ENCODE results near the gene SIGLEC15. TPM values are rescaled to one million over a fixed set of nuclear protein-coding genes. Genes with fewer than 3 reads are reported as not detected.
"Not testable (repeated sequence)": the region's sequence is repeated elsewhere in the genome, so short reads cannot be mapped to it uniquely, and the experiment has no call there.

SIGLEC15 gene
- total RNA-seq, 2 donors from 2014 or later: not detected

DNA sequence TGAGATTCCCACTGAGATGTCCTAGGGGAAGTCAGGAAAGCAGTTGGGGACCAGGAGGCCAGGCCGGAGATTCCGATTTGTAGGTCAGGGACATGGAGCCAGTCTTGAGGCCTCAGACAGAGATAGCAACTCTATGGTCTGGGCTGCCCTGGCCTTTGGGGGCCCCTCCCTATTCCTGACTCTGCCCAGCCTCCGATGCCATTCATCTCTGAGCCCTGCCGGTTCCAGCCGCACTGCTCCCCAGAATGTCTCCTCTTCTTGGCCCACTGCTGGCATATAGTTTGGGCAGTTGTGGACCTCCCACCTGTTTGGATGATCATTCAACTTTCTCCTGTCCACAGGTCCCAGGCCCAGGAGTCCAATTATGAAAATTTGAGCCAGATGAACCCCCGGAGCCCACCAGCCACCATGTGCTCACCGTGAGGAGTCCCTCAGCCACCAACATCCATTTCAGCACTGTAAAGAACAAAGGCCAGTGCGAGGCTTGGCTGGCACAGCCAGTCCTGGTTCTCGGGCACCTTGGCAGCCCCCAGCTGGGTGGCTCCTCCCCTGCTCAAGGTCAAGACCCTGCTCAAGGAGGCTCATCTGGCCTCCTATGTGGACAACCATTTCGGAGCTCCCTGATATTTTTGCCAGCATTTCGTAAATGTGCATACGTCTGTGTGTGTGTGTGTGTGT, 16.4 kb downstream of the SIGLEC15 start:
- H3K36me3 Mint-ChIP-seq (ENCODE audit: insufficient read depth in 2 of 2): no peaks in the 10 kb centered on the region
- no peak overlapping the region for H3K27ac Mint-ChIP-seq
- no peak for ATAC-seq (replicated peaks in 1 of 2)
- DNase-seq: no peak
- H3K9me3 Mint-ChIP-seq: no peaks in the 10 kb centered on the region
- H3K27me3 Mint-ChIP-seq (ENCODE audit: low read depth): peaks cover 23% of the 10 kb centered on the region
- peaks cover 7% of the 10 kb centered on the region for H3K4me1 Mint-ChIP-seq (ENCODE audit: low read depth)
- no peak overlapping the region for H3K4me3 Mint-ChIP-seq

DNA sequence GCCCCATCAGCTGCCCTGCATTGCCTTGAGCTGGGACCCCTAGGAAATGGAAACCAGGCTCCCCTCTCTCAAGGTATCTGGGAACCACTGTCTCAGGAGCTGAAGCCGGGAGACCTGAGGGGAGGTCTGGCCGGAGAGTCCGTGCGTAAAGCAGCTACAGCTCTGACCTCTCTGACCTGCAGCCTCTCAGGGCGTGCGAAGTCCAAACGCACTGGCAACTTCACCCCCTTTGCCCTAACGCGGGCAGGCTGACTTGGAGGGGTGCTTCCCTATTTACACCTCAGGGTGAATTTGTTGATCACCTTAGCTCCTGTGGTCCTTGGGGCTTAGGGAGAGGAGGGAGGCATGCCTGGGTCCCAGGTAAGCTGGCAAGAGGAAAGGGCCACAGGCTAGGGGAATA, 17.5 kb downstream of the SIGLEC15 start:
- peaks cover 5% of the 10 kb centered on the region for H3K4me1 Mint-ChIP-seq (ENCODE audit: low read depth)

DNA sequence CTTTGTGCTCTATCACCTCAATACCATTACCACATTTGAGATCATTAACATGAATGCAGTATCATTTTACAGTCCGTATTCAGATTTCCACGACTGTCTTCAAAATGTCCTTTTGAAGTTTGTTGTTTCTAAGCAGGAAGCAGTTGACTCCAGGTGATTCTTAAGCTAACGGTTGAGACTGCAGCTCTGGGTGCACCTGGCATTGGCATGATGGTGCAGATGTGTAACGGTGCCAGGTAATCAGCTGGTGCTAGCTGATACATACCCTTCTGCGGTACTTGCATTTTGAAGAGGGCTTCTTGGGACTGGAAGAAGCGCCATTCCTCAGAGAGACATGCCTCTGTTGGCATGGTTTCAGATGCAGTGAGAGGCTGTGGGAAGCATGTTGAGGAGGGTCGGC, 19.5 kb downstream of the SIGLEC15 start:
- no peak overlapping the region for H3K4me3 Mint-ChIP-seq

More for the DNA sequence above, 17.5 kb downstream of the SIGLEC15 start:
- DNase-seq: no peak
- Mint-ChIP-seq H3K36me3 (ENCODE audit: insufficient read depth in 2 of 2) (no peaks in the 10 kb centered on the region), H3K27me3 (ENCODE audit: low read depth) (peaks cover 20% of the 10 kb centered on the region), H3K4me3 (no peak overlapping the region), H3K9me3 (no peaks in the 10 kb centered on the region), H3K27ac (no peak overlapping the region)
- ATAC-seq (replicated peaks in 1 of 2): no peak

DNA sequence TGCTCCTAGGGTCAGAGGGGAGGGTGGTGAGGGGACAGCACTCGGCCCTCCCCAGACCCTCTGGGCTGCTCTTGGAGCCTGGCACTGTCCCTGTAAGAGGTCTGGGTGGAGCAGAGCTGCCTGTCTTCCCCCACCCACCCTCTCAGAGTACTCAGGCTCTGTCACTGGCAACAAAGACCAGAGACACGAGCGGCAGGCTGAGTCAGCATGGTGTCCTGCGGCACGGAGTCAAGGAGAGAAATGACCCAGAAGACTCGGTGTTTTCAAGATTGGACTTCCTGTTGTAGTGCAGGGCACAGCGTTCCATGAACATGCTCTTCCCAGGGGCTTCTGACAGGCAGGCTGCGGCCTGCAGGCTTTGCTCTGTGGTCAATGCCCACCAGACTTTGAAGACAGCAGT, 19.9 kb downstream of the SIGLEC15 start:
- Mint-ChIP-seq H3K36me3 (ENCODE audit: insufficient read depth in 2 of 2) (peaks cover 0 to 4% of the 10 kb centered on the region in 2 donors), H3K27me3 (ENCODE audit: low read depth) (peaks cover 5% of the 10 kb centered on the region), H3K27ac (no peak overlapping the region), H3K9me3 (no peaks in the 10 kb centered on the region), H3K4me3 (no peak overlapping the region), H3K4me1 (ENCODE audit: low read depth) (peaks cover 9% of the 10 kb centered on the region)
- DNase-seq: no peak
- no peak for ATAC-seq (replicated peaks in 1 of 2)

More for the DNA sequence above, 19.5 kb downstream of the SIGLEC15 start:
- Mint-ChIP-seq H3K36me3 (ENCODE audit: insufficient read depth in 2 of 2) (peaks cover 0 to 4% of the 10 kb centered on the region in 2 donors), H3K27ac (no peak overlapping the region), H3K27me3 (ENCODE audit: low read depth) (peaks cover 10% of the 10 kb centered on the region), H3K9me3 (no peaks in the 10 kb centered on the region), H3K4me1 (ENCODE audit: low read depth) (peaks cover 9% of the 10 kb centered on the region)
- ATAC-seq (replicated peaks in 1 of 2) (no peak), DNase-seq (no peak)

DNA sequence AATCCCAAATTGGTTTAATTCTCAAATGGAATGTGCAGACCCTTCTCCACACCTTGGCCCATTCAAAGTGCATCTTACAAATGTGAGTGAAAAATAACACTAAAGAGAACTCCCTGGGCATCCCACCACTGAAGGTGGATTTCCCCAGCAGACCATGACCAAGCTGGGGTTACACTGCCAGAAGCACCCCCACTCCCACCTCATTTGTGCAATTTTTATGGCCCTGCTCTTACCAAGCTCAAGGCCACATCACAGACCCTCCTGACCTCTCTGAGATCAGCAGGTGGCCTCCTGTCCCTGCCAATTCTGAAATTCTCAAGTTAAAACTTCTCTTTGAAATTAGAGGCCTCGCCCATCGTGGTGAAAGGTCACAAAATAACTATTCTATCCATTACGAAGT, 21.6 kb downstream of the SIGLEC15 start:
- no peak for ATAC-seq (replicated peaks in 1 of 2)
- no peaks in the 10 kb centered on the region for H3K27me3 Mint-ChIP-seq (ENCODE audit: low read depth)
- H3K4me1 Mint-ChIP-seq (ENCODE audit: low read depth): peaks cover 9% of the 10 kb centered on the region
- no peak overlapping the region for H3K4me3 Mint-ChIP-seq
- H3K27ac Mint-ChIP-seq: no peak overlapping the region
- no peaks in the 10 kb centered on the region for H3K9me3 Mint-ChIP-seq
- no peak for DNase-seq
- peaks cover 0 to 4% of the 10 kb centered on the region in 2 donors for H3K36me3 Mint-ChIP-seq (ENCODE audit: insufficient read depth in 2 of 2)

DNA sequence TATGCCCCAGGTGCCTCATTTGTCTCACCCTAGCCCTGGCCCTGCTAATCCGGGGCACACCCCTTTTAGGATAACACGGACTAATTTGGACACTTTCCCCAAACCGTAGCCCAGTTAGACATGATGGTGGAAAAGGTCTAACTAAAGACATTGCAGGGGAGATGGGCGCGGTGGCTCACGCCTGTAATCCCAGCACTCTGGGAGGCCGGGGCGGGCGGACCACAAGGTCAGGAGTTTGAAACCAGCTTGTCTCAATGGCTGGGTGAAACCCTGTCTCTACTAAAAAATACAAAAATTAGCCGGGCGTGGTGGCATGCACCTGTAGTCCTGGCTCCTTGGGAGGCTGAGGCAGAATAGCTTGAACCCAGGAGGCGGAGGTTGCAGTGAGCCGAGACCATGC, 23.2 kb downstream of the SIGLEC15 start:
- not testable (repeated sequence) for H3K27me3 Mint-ChIP-seq (ENCODE audit: low read depth); H3K27ac Mint-ChIP-seq; H3K36me3 Mint-ChIP-seq (ENCODE audit: insufficient read depth in 2 of 2); H3K9me3 Mint-ChIP-seq; H3K4me3 Mint-ChIP-seq; ATAC-seq (replicated peaks in 1 of 2); H3K4me1 Mint-ChIP-seq (ENCODE audit: low read depth); DNase-seq

DNA sequence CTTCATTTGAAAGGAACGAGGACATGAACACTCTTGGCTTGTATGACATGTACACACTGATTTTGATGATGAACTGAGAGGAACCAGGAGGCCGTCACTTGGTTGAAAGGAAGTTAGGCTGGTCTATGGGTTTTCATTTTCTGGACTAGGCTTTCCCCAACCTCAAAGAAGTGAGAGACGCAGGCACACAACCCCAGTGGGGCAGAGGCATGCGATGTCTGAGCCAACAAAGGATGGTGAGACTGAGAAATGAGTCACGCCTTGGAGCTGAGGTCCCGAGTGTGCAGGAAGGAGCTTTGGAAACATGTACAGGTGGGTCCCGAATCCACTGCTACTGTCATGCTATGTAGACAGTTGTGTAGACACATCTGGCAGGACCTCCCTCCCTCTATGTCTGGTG, 24.1 kb downstream of the SIGLEC15 start:
- H3K36me3 Mint-ChIP-seq (ENCODE audit: insufficient read depth in 2 of 2): peaks cover 0 to 7% of the 10 kb centered on the region in 2 donors
- no peaks in the 10 kb centered on the region for H3K27me3 Mint-ChIP-seq (ENCODE audit: low read depth)
- H3K4me1 Mint-ChIP-seq (ENCODE audit: low read depth): peaks cover 9% of the 10 kb centered on the region
- H3K4me3 Mint-ChIP-seq: no peak overlapping the region
- H3K27ac Mint-ChIP-seq: peak overlapping the region; percentile 15
- peak; percentile 17 to 20 for ATAC-seq (replicated peaks in 1 of 2)
- DNase-seq: no peak
- no peaks in the 10 kb centered on the region for H3K9me3 Mint-ChIP-seq

DNA sequence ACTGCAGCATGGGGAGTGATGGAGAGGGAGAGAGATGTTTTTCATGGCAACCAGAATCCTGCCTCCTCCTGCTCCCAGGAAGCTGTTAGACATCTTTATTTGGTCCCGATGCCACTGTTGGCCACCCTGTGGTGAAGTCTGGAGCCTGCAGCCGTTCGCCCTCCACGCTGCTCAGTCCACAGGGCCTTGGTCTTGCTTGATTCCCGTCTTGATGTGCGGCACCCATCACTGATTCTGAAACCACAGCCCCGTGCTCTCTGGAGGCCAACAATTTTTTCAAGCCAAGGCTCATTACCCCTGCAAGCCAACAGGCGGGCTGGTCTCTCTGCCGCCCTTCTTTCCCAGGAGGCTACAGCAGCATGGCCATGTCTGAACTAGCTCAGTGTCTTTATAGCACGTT, 24.5 kb downstream of the SIGLEC15 start:
- no peaks in the 10 kb centered on the region for H3K27me3 Mint-ChIP-seq (ENCODE audit: low read depth)
- no peak overlapping the region for H3K4me3 Mint-ChIP-seq
- H3K27ac Mint-ChIP-seq: no peak overlapping the region
- peaks cover 0 to 7% of the 10 kb centered on the region in 2 donors for H3K36me3 Mint-ChIP-seq (ENCODE audit: insufficient read depth in 2 of 2)
- peaks cover 9% of the 10 kb centered on the region for H3K4me1 Mint-ChIP-seq (ENCODE audit: low read depth)
- no peak for ATAC-seq (replicated peaks in 1 of 2)
- no peaks in the 10 kb centered on the region for H3K9me3 Mint-ChIP-seq
- no peak for DNase-seq

DNA sequence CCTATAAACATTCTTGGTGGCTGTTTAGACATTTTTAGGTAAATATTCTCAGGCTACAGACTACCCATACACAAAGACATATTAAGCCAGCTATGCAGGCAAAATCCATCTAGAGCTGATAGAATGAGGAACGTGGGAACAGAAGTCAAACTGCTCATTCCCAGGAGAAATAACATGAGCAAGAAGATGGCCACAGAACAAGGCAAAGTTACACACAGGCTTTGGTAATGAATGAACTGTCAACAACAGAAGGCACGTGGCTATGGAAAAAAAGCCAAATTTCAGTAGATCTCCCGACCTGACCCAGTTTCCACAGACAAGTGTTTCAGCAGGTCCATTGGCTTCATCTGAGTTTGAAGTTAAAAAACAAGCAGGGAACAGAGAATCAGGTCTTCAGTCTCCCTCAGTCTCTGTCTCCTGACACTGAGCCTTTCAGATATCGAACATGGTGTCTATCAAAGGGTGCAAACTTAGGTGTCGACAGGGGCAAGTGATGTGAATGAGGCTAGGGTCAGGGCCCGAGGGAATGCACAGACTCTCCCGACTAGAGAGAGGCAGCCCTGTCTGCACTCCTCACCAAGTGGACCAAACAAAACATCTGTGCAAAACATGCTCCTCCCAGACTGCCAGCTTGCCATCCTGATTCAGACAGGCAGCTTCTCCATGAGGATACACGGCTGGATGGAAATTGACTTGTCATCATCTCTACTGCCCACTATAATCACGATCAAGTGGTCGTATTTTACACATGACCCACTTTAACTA, 25.9 kb downstream of the SIGLEC15 start:
- H3K4me3 Mint-ChIP-seq: no peak overlapping the region
- DNase-seq: no peak
- H3K27me3 Mint-ChIP-seq (ENCODE audit: low read depth): no peaks in the 10 kb centered on the region
- H3K27ac Mint-ChIP-seq: no peak overlapping the region
- no peak for ATAC-seq (replicated peaks in 1 of 2)
- peaks cover 0 to 7% of the 10 kb centered on the region in 2 donors for H3K36me3 Mint-ChIP-seq (ENCODE audit: insufficient read depth in 2 of 2)
- peaks cover 9% of the 10 kb centered on the region for H3K4me1 Mint-ChIP-seq (ENCODE audit: low read depth)
- H3K9me3 Mint-ChIP-seq: no peaks in the 10 kb centered on the region

DNA sequence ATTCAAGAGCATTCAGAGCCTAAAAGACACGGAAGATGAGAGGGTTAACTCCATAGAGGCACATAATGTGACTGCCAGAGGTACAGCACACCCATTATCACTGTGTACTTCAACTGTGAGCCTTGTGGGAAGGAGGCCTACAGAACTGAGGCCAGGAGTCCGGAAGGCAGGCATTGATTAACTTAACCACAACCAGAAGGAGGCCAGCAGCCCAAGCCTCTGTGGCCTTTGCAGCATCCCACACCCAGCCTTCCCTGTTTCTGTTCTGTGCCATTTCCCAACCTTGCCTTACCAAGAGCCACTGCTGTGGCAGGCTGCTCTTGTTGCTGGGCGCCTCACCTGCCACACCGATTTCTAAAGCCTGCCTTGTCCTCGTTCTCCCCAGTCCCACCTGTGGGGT, 27.2 kb downstream of the SIGLEC15 start:
- Mint-ChIP-seq H3K9me3 (no peaks in the 10 kb centered on the region), H3K27me3 (ENCODE audit: low read depth) (no peaks in the 10 kb centered on the region), H3K36me3 (ENCODE audit: insufficient read depth in 2 of 2) (peaks cover 0 to 7% of the 10 kb centered on the region in 2 donors), H3K4me3 (no peak overlapping the region), H3K4me1 (ENCODE audit: low read depth) (peaks cover 9% of the 10 kb centered on the region), H3K27ac (no peak overlapping the region)
- no peak for DNase-seq
- no peak for ATAC-seq (replicated peaks in 1 of 2)

DNA sequence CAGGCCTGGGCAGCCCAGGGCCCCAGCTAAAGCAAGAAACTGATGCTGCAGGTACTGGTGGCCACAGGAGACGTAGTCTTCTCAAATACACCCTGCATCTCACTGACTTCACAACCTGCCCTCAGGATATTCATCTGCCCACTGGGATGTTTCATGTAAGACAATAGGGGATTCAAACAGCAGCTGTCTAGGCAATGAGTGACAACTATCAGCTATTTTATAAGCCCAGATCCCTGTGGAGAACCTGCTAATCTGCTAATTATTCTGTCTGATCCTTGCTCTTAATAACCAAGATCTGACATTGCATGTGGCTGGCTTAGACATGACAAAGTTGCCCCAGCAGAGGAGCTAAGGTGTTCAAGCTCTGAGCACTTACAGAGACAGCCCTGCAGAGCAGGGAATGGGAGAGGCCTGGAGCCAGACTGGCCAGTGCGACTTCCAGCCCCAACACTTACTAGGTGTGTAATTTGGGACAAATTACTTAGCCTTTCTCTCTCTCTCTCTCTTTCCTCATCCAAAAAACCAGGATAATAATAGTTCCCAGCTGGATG, 28.6 kb downstream of the SIGLEC15 start:
- Mint-ChIP-seq H3K4me1 (ENCODE audit: low read depth) (peaks cover 6% of the 10 kb centered on the region), H3K27me3 (ENCODE audit: low read depth) (no peaks in the 10 kb centered on the region), H3K9me3 (no peaks in the 10 kb centered on the region), H3K27ac (no peak overlapping the region), H3K36me3 (ENCODE audit: insufficient read depth in 2 of 2) (peaks cover 0 to 6% of the 10 kb centered on the region in 2 donors), H3K4me3 (no peak overlapping the region)
- DNase-seq (no peak), ATAC-seq (replicated peaks in 1 of 2) (no peak)

DNA sequence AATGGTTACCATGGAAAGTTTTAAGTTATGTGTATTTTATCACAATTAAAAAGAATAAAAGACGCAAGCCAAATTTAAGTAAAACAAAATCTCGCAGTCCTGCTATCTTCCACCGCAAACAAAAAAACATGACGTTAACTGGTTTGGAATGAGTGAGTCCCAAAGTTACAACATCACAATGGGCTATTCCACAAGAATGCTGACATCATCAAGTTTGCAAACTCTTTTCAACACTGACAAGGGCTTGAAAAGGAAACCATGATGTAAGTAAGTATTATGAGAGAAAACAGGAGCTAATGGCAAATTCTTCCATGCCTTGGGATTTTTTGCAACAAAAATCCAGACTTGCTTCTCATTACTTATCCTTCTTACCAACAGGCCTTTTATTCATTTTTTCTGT, 31.1 kb downstream of the SIGLEC15 start:
- no peak overlapping the region for H3K4me3 Mint-ChIP-seq
- H3K36me3 Mint-ChIP-seq (ENCODE audit: insufficient read depth in 2 of 2): peaks cover 0 to 14% of the 10 kb centered on the region in 2 donors
- no peaks in the 10 kb centered on the region for H3K9me3 Mint-ChIP-seq
- H3K4me1 Mint-ChIP-seq (ENCODE audit: low read depth): peaks cover 6% of the 10 kb centered on the region
- H3K27me3 Mint-ChIP-seq (ENCODE audit: low read depth): no peaks in the 10 kb centered on the region
- no peak for DNase-seq
- H3K27ac Mint-ChIP-seq: no peak overlapping the region
- no peak for ATAC-seq (replicated peaks in 1 of 2)

DNA sequence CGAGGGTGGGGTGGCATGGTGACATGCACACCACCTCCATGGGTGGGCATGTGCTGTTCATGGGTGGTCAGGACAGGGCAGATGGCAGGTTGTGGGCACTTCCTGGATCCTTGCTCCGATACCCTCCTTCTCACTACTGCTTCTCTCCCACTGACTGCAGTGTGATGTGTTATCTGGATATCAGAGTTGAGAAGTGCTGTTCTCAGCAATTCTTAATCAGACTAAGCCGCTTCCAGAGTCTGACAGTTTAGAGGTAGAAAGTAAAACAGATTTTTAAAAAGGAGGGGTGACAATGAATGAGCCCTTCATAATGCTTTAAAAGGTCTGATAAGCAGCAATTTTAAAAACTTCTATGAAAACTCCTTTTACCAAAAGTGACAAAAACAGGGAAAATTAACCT, 33.9 kb downstream of the SIGLEC15 start:
- H3K9me3 Mint-ChIP-seq: peaks cover 3 to 6% of the 10 kb centered on the region in 2 donors
- DNase-seq (no peak), ATAC-seq (replicated peaks in 1 of 2) (no peak)
- no peaks in the 10 kb centered on the region for H3K27me3 Mint-ChIP-seq (ENCODE audit: low read depth)
- peaks cover 15% of the 10 kb centered on the region for H3K4me1 Mint-ChIP-seq (ENCODE audit: low read depth)
- no peak overlapping the region for H3K27ac Mint-ChIP-seq
- H3K4me3 Mint-ChIP-seq: no peak overlapping the region
- H3K36me3 Mint-ChIP-seq (ENCODE audit: insufficient read depth in 2 of 2): peaks cover 10 to 22% of the 10 kb centered on the region in 2 donors

All from activated T-cell treated with anti-CD3 and anti-CD28 coated beads, Interleukin-2, amount 50 U/mL, for 72 hours (primary cell).